Mammary epithelial cell (primary cell): ENCODE data around the gene COP1.

ENCODE experiments used
- EZH2 ChIP-seq: IDR thresholded peaks from 2 replicates; pipeline ENCODE4 v1.6.1; 2012; ENCODE audit warnings: low read length, inconsistent platforms, borderline replicate concordance
- TF ChIP-seq, protein P1 (sequence below), 2 donors: IDR thresholded peaks in 1 of 2; conservative IDR thresholded peaks in 1 of 2; 2 replicates each; pipeline ENCODE4 v1.5.1; 2011 to 2012; ENCODE audit warnings: inconsistent platforms in 2 of 2, low read length in 2 of 2, mild to moderate bottlenecking in 2 of 2, control low read depth in 1 of 2, low read depth in 1 of 2; ENCODE audit not compliant: insufficient read depth in 1 of 2; ENCODE audit errors: extremely low read depth in 1 of 2

DNA sequence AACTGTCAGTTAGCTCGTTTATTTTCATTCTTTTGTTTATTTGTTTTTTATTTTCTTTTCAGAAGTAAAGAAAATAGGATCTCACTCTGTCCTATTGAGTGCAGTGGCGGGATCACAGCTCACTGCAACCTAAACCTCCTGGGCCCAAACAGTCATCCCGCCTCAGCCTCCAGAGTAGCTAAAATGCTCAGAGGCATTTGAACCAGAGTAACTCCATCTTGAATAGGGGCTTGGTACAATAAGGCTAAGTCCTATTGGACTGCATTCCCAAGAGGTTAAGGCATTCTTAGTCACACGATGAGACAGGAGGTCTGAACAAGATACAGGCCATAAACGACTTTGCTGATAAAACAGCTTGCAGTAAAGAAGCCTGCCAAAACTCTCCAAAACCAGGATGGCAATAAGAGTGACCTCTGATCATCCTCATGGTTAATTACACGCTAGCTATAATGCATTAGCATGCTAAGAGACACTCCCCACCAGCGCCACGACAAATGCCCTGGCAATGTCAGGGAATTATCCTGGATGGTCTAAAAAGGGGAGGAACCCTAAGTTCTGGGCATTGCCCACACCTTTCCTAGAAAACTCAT, 13.1 kb upstream of the COP1 start:
- TF ChIP-seq, protein P1, sequence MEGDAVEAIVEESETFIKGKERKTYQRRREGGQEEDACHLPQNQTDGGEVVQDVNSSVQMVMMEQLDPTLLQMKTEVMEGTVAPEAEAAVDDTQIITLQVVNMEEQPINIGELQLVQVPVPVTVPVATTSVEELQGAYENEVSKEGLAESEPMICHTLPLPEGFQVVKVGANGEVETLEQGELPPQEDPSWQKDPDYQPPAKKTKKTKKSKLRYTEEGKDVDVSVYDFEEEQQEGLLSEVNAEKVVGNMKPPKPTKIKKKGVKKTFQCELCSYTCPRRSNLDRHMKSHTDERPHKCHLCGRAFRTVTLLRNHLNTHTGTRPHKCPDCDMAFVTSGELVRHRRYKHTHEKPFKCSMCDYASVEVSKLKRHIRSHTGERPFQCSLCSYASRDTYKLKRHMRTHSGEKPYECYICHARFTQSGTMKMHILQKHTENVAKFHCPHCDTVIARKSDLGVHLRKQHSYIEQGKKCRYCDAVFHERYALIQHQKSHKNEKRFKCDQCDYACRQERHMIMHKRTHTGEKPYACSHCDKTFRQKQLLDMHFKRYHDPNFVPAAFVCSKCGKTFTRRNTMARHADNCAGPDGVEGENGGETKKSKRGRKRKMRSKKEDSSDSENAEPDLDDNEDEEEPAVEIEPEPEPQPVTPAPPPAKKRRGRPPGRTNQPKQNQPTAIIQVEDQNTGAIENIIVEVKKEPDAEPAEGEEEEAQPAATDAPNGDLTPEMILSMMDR (conservative IDR thresholded peaks at IDR 0.05 in 1 of 2, IDR thresholded peaks at IDR 0.05 in 1 of 2; ENCODE audit: extremely low read depth in 1 of 2, insufficient read depth in 1 of 2, low read depth in 1 of 2, low read length in 2 of 2), result no peak
- no peak for TF ChIP-seq EZH2
